Measurements from ENCODE around the gene IL17F. TPM values are rescaled to one million over a fixed set of nuclear protein-coding genes. Genes with fewer than 3 reads are reported as not detected.

The IL17F gene
- total and polyA plus RNA-seq, 9 donors = not detected

DNA sequence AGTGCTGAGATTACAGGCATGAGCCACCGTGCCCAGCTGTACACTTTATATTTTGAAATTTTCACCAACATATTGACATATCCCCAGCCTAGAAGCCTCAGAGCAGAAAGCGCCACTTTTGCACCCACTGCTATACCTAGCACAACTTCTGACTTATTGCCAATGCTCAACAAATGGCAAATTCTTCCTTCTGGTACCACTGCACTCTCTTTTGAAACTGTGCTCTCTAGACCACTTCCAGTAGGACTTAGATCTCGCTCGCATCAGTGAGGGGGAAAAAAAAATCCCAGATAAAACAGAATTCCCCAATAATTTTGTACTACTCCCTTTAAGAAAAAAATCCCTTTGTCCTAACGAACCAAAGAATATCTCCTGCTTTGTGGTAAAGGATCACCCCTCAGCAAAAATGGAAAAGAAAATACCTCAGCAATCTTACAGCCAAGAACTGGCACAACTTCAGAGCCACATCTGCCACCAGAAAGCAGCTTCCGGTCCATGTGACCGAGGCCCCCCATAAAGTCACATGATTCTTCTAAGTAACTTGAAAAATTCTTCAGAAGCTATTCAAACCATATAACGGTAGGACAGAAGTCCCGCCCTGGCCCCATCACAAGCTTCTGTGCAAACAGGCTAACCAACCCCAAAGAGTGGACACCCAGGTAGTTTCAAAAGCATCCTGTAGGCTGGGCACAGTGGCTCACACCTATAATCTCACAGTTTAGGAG, 18.5 kb upstream of the IL17F start:
- DNase-seq = no peak
- no peaks in the 10 kb centered on the region for H3K27me3 ChIP-seq
- no peaks in the 10 kb centered on the region for H3K4me1 ChIP-seq (ENCODE audit: insufficient read depth)
- intact Hi-C loops (cut with DNase I) = no loop called here
- no peak for TF ChIP-seq CTCF (IDR thresholded peaks at IDR 0.05)
- no peak for TF ChIP-seq POLR2A (IDR thresholded peaks at IDR 0.05)
- no peak for TF ChIP-seq EP300 (IDR thresholded peaks at IDR 0.05)
- H3K9me3 ChIP-seq = no peaks in the 10 kb centered on the region
- no peaks in the 10 kb centered on the region for H3K36me3 ChIP-seq
- WGBS, 3 donors = 76 to 89% (median 84%) methylated on average over 9 of the region's 9 CpGs
- no peak overlapping the region for H3K4me3 ChIP-seq
- no peak overlapping the region for H3K27ac ChIP-seq

GRCh38 chr6:52261229-52261628, 16.9 kb upstream of the IL17F start:
- TF ChIP-seq EP300 (IDR thresholded peaks at IDR 0.05) = no peak
- no peak for TF ChIP-seq CTCF (IDR thresholded peaks at IDR 0.05)
- no peak for TF ChIP-seq POLR2A (IDR thresholded peaks at IDR 0.05)
- intact Hi-C loops (cut with DNase I) = no loop called here
- no peaks in the 10 kb centered on the region for H3K9me3 ChIP-seq
- no peak for DNase-seq
- no peak overlapping the region for H3K27ac ChIP-seq
- 17 to 49% (median 25%) methylated on average over 6 of the region's 6 CpGs for WGBS, 3 donors
- no peak overlapping the region for H3K4me3 ChIP-seq
- no peaks in the 10 kb centered on the region for H3K4me1 ChIP-seq (ENCODE audit: insufficient read depth)
- no peaks in the 10 kb centered on the region for H3K36me3 ChIP-seq
- H3K27me3 ChIP-seq = no peaks in the 10 kb centered on the region

DNA sequence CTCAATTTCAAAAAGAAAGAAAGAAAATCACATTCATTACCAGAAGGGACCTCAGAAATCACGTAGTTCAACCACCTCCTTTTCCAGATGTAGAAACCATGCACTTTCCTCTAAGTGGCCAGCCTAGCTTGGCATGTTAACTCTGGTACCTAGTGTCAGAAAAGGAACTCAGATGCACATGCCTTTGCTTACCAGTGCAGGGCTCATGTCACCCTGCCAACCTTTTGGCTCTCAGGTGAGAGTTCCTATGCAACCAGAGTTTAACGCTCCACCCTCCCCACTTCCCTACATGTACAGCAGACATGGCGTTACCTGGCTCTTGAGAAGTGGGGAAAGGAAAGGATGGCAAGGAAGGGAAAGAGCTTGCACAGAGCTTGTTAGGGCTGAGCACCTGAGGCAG, 16.3 kb upstream of the IL17F start:
- intact Hi-C loops (cut with DNase I) = no loop called here
- 93 to 95% (median 94%) methylated on average over 3 of the region's 3 CpGs for WGBS, 3 donors
- no peak for DNase-seq

DNA sequence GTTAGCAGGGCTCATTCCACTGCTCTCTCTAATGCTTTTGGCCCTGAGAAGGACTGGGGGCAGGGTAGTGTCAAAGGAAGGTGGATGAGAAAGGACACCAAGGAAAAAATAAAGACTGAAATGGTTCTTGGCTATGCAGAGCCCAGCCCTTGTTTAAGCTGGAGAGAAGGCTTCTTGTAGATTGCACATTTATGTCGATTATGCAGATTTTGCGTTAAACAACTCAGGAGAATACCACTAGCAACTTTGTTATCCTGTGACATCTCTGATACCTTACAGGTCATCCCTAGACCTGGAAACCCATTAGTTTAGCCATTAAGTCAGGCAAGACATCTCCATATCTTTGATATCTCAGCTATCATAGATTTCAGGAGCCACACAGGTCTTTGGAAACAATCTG, 11.1 kb upstream of the IL17F start:
- no peaks in the 10 kb centered on the region for H3K9me3 ChIP-seq
- no peaks in the 10 kb centered on the region for H3K36me3 ChIP-seq
- H3K27ac ChIP-seq = no peak overlapping the region
- TF ChIP-seq CTCF (IDR thresholded peaks at IDR 0.05) = no peak
- no peak for TF ChIP-seq POLR2A (IDR thresholded peaks at IDR 0.05)
- no peak for TF ChIP-seq EP300 (IDR thresholded peaks at IDR 0.05)
- DNase-seq = no peak
- WGBS, 3 donors = 92 to 100% (median 97%) methylated on average over 2 of the region's 2 CpGs
- no peak overlapping the region for H3K4me3 ChIP-seq
- intact Hi-C loops (cut with DNase I) = no loop called here
- no peaks in the 10 kb centered on the region for H3K4me1 ChIP-seq (ENCODE audit: insufficient read depth)
- H3K27me3 ChIP-seq = no peaks in the 10 kb centered on the region

More for the DNA sequence above, 16.3 kb upstream of the IL17F start:
- H3K4me1 ChIP-seq (ENCODE audit: insufficient read depth) = no peaks in the 10 kb centered on the region
- no peaks in the 10 kb centered on the region for H3K9me3 ChIP-seq
- no peaks in the 10 kb centered on the region for H3K27me3 ChIP-seq
- no peak overlapping the region for H3K27ac ChIP-seq
- no peak for TF ChIP-seq POLR2A (IDR thresholded peaks at IDR 0.05)
- no peak for TF ChIP-seq CTCF (IDR thresholded peaks at IDR 0.05)
- no peak for TF ChIP-seq EP300 (IDR thresholded peaks at IDR 0.05)
- no peaks in the 10 kb centered on the region for H3K36me3 ChIP-seq
- H3K4me3 ChIP-seq = no peak overlapping the region

Data from ovary (tissue), 9 donors.